Measurements from ENCODE around the gene SCRT2. TPM values are rescaled to one million over a fixed set of nuclear protein-coding genes. Genes with fewer than 3 reads are reported as not detected.

The SCRT2 gene
- total and polyA plus RNA-seq, 9 of the 15 experiments (the other 6 are each of a cell fraction or from before 2014, with no cell fraction given), result 0.04 to 0.75 (median 0.13) TPM; not detected in 2

GRCh38 chr20:695165-695866 is 19.7 kb upstream of the SCRT2 start:
- H3K79me2 ChIP-seq (ENCODE audit: control insufficient read depth, insufficient read depth, low read length), result no peaks in the 10 kb centered on the region
- no TSS peak for BruUV-seq (replicated peaks)
- H3K9ac ChIP-seq (ENCODE audit: insufficient read depth in 1 of 2, low read depth in 2 of 2, low read length in 2 of 2), result no peak overlapping the region
- H3K4me2 ChIP-seq (ENCODE audit: insufficient read depth, low read length), result no peak overlapping the region
- intact Hi-C loops (cut with micrococcal nuclease), result no loop called here
- FAIRE-seq (no peak), ATAC-seq (no peak), DNase-seq (ENCODE audit: extremely low read depth in 1 of 4, low spot score in 3 of 4) (no peak)
- WGBS (ENCODE audit: insufficient coverage, low coverage, missing lambda C conversion rate), result 7% methylated on average over 2 of the region's 2 CpGs
- H3K36me3 ChIP-seq (ENCODE audit: control insufficient read depth, insufficient read depth, low read length), result no peaks in the 10 kb centered on the region
- no peaks in the 10 kb centered on the region for H4K20me1 ChIP-seq (replicated peaks; ENCODE audit: control insufficient read depth, insufficient read depth, low read length)
- CTCF ChIA-PET (ENCODE audit: low intra/inter-chr PET ratio), result no interaction called here
- no peak overlapping the region for H3K4me3 ChIP-seq
- in situ Hi-C loops (cut with MboI), result no loop called here
- H3K27ac ChIP-seq (ENCODE audit: extremely low read depth, low read depth, low read length), result no peak overlapping the region
- no peaks in the 10 kb centered on the region for H3K9me3 ChIP-seq (replicated peaks; ENCODE audit: control insufficient read depth, insufficient read depth, low read depth, low read length)
- H2AFZ ChIP-seq (ENCODE audit: low read depth, low read length), result no peak overlapping the region
- no peaks in the 10 kb centered on the region for H3K9me1 ChIP-seq (ENCODE audit: control insufficient read depth, insufficient read depth, low read length)
- H3K4me1 ChIP-seq (replicated peaks in 1 of 2; ENCODE audit: control insufficient read depth in 2 of 2, insufficient read depth in 2 of 2, low read length in 2 of 2), result peaks cover 0 to 17% of the 10 kb centered on the region in 2 experiments; a peak in 3 of 5 replicates
- H3K27me3 ChIP-seq (ENCODE audit: control insufficient read depth in 2 of 2, insufficient read depth in 2 of 2, low read length in 2 of 2), result no peaks in the 10 kb centered on the region
- no peak for TF ChIP-seq CBX8 (IDR thresholded peaks at IDR 0.05; ENCODE audit: borderline replicate concordance, extremely low read depth, low read depth, low read length, poor library complexity, severe bottlenecking)
- no peak for TF ChIP-seq PHF20 (IDR thresholded peaks at IDR 0.05; ENCODE audit: partially characterized antibody)
- no peak for TF ChIP-seq JUNB (CRISPR knock-in tag; conservative IDR thresholded peaks at IDR 0.05)
- TF ChIP-seq, protein P1, sequence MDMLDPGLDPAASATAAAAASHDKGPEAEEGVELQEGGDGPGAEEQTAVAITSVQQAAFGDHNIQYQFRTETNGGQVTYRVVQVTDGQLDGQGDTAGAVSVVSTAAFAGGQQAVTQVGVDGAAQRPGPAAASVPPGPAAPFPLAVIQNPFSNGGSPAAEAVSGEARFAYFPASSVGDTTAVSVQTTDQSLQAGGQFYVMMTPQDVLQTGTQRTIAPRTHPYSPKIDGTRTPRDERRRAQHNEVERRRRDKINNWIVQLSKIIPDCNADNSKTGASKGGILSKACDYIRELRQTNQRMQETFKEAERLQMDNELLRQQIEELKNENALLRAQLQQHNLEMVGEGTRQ (CRISPR knock-in tag; IDR thresholded peaks at IDR 0.05), result no peak
- TF ChIP-seq ZNF583 (CRISPR knock-in tag; IDR thresholded peaks at IDR 0.05), result no peak
- no peak for TF ChIP-seq MTA3 (IDR thresholded peaks at IDR 0.05; ENCODE audit: borderline replicate concordance)
- TF ChIP-seq, protein P2, sequence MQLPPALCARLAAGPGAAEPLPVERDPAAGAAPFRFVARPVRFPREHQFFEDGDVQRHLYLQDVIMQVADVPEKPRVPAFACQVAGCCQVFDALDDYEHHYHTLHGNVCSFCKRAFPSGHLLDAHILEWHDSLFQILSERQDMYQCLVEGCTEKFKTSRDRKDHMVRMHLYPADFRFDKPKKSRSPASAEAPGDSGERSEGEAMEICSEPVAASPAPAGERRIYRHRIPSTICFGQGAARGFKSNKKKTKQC (CRISPR knock-in tag; IDR thresholded peaks at IDR 0.05), result no peak
- TF ChIP-seq SMAD3 (CRISPR knock-in tag; conservative IDR thresholded peaks at IDR 0.05), result no peak
- no peak for TF ChIP-seq NFIC (IDR thresholded peaks at IDR 0.05)
- POLR2A ChIA-PET, result no interaction called here

All from K562 (cell line).